Aortic smooth muscle cell (primary cell): ENCODE data around the gene TXLNA. TPM values are rescaled to one million over a fixed set of nuclear protein-coding genes. Genes with fewer than 3 reads are reported as not detected.

Experiments
- total RNA-seq: library from RNA; depleted of rRNA; stranded (reverse); fragments of >200 nt; gene quantifications from 2 replicates; pipeline ENCODE4 v1.2.3, GENCODE V29; 2014

Gene TXLNA
- 87.7 and 107 TPM in 2 replicates for total RNA-seq

DNA sequence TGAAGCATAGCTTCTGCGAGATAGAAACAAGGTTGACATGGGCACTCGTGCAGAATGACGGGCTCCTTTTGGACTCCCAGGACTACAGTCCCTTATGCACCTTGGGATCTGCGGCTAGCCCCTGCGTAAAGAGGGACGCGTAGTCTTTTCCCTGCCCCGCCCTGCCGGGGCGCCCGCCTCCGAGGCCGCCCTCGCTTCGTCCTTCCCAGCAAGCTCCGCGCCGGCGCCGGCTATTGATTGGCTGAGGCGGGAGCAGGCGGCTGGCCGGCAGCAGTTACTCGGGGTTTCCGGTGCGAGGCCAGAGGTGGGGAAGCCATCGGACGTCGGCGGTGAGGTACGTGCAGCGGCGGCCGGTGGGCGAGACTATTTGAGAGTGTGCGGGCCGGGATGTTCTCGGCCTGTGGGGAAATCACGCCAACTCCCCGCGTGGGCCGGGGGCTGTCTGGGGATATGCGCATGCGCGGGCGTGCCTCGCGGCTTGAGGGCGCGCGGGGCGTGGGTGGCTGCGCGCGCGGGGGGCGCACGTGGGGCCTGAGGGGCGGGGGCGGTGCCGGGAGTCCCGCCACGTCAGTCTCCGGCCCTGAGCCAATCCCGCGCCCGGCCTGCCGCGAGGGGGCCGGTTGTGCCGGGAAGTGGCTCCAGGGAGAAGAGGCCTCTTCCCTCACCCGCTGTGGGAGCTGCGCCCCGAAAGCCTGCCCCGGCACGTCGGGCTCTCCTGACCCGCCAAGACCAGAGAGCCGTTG, at the start of gene TXLNA:
TSS of gene TXLNA (plus strand) at position 233 of the 743 bp plus-strand sequence. CDS start 671 bp downstream, outside the sequence.

DNA sequence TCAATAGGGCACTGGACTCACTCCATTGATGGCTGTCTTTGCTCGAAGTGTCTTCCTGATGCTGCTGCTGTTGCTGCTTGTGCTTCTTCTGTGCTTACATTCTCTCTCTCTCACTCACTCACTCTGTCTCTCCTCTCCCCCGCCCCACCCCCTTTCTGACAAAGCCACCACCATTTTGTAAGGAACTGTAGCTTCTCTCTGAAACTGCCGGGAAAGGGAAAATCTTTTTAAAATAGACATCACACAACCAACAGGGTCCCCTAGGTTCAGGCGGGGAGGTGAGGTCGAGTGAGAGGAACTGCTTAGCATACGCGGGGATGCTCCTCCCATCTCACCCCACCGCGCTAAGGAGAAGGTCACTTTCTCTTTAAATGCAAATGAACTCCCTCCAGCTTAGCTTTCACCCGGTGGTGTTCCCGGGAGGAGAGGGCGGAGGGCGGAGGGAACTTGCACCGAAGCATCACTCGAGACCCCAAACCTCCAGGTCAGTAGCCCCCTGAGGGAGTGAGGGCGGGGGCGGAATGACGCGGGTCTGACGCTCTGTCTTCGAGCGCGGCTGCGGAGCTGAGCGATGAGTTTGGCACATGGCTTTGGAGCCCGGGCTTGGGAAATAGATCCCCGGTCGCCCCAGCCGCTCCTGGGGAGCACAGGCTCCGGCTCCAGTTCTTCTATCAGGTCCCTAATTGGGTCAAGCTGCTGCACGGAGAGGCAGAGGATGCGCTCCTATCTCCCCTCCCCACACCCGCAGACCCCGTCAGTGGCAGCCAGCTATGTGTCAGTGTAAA, 20.9 kb downstream of the TXLNA start, which contains the start of gene CCDC28B:
TSS of gene CCDC28B (plus strand) at position 370 of the 785 bp plus-strand sequence. CDS start 1,341 bp downstream, outside the sequence.

DNA sequence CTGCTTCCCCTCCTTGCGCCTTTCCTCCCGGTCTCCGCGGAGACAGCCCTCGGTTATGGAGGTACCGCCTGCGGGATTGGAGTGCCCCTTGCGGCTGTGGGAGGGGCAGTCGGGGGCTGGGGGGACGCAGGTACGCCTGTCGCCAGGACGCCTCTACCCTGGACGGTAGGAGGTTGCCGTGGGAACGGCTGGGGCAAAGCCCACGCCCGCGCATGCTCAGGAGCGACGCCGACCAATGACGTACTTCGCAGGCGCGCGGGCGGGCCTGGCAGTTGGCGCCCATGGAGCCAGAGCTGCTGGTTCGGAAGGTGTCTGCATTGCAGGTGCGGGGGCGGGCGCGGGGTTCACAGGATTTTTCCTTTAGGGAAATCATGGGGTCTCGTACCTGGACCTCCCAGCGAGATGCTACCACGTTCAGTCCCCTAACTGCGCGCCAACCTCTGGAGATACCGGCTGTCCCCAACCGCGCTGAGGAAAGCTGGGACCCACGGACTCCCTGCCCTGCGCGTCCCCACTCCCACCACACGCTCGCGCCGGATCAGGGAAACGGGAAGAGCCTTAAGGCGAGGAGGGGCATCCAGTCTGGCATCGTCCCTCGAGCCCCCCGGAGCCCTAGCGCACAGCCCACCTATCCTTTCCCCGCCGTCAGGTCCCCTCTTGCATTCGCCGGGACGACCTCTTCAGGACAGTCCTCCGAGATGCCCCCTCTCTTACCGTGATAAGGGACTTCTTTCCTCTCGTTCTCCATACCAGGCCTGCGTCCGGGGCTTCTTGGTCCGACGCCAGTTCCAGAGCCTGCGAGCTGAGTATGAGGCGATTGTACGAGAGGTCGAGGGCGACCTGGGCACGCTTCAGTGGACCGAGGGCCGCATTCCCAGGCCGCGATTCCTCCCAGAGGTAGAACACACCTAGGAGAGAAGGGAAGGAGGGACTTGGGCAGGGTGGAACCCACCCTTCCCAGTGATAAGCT, 26.2 kb downstream of the TXLNA start, which contains the start of gene IQCC:
TSS of gene IQCC (plus strand) at position 271 of the 970 bp plus-strand sequence. CDS start at position 282, 11 bp downstream.

DNA sequence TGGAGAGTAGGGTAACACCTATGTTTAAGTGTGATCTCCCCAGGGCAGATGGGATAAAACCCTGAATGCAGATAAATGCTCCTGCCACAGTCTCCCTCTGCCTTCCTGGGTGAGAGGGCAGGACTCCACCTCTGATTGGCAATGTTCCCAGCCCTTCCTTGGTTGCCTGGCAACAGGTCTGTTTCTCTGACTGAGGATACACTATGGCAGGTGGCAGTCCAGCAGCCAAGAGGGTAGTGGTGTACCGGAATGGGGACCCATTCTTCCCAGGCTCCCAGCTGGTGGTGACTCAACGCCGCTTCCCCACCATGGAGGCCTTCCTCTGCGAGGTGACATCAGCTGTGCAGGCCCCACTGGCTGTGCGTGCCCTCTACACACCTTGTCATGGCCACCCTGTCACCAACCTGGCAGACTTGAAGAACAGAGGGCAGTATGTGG, 29.4 kb downstream of the TXLNA start, which contains the start of gene DCDC2B:
TSS of gene DCDC2B (plus strand) at position 199 of the 438 bp plus-strand sequence. CDS start at position 204, 5 bp downstream.

DNA sequence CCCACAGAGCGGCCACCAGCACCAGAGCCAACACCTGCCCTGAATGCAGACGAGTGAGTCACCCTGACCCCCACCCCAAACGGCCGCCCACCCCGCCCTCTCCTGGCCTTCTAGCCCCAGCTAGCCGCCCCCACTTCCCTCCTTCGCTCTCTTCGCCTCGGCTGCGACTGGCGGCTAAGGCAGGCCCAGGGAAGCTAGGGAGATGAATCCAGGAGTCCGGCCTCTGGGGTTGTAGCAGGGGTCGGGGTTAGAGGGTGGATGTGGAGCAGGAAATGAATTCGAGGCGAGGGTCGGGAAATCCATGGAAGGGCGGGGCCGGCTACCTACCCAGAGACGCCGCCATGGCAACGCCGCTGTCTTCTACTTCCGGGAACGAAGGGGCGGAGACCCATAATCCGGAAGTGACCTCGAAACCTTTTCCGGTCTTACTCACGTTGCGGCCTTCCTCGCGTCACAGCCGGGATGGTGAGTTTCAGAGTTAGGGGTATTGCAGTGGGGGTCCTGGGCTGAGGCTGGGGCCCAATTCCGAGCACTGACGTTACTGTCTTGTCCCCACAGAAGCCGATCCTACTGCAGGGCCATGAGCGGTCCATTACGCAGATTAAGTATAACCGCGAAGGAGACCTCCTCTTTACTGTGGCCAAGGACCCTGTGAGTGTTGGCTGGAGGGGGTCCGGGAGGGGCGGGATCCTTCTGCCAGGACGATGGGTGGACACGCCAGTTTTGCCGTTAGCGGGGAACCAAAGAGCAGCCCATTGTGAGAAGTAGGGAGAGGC, 42.7 kb downstream of the TXLNA start, which contains the start of the genes EIF3I and TMEM234:
TSS of gene EIF3I (plus strand) at position 428 of the 776 bp plus-strand sequence. CDS start at position 463, 35 bp downstream.
TSS of gene TMEM234 (minus strand) at position 374 of the 776 bp plus-strand sequence. CDS start at position 343, 31 bp downstream.

DNA sequence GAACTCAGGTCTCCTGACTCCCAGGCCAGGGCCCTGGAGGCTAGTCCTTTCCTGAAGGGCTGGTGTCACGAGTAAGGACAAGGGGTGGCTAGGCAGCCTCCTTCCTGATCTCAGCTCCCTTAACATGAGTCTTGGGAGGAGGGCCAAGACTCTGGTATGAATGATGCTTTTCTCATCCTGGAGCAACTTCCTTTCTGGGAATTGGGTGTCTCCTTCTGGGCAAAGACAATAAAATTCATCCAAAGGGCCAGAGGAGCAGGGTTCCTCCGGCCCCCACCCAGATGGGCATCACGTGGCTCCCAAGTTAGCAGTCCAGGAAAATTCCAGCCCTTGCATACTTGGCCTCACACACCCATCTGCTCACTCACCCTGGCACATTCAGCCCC, 67.4 kb downstream of the TXLNA start, which contains the start of gene FAM167B:
TSS of gene FAM167B (plus strand) at position 335 of the 386 bp plus-strand sequence. CDS start 200 bp downstream, outside the sequence.

Other genes starting within 250 kb of the TXLNA start
- gene PTP4A2, start 241.3 kb upstream of the TXLNA start, total RNA-seq = 395 and 404 TPM in 2 replicates
- 42.5 and 56.6 TPM in 2 replicates for gene KHDRBS1, start 165.8 kb upstream of the TXLNA start, total RNA-seq
- gene TMEM39B, start 106.7 kb upstream of the TXLNA start, total RNA-seq = 6.1 and 6.8 TPM in 2 replicates
- 29.6 and 33.0 TPM in 2 replicates for gene KPNA6, start 71.6 kb upstream of the TXLNA start, total RNA-seq
- gene CCDC28B, start 20.9 kb downstream of the TXLNA start, total RNA-seq = 15.6 and 17.6 TPM in 2 replicates
- 2.1 and 2.5 TPM in 2 replicates for gene IQCC, start 26.0 kb downstream of the TXLNA start, total RNA-seq
- not detected in 2 replicates for gene DCDC2B, start 29.4 kb downstream of the TXLNA start, total RNA-seq
- gene TMEM234, start 42.7 kb downstream of the TXLNA start, total RNA-seq = 20.7 and 22.7 TPM in 2 replicates
- gene EIF3I, start 42.7 kb downstream of the TXLNA start, total RNA-seq = 285 and 327 TPM in 2 replicates
- gene FAM167B, start 67.5 kb downstream of the TXLNA start, total RNA-seq = 0.79 and 1.7 TPM in 2 replicates
- gene LCK, start 71.6 kb downstream of the TXLNA start, total RNA-seq = not detected in 2 replicates
- 113 and 116 TPM in 2 replicates for gene HDAC1, start 112.4 kb downstream of the TXLNA start, total RNA-seq
- gene MARCKSL1, start 156.6 kb downstream of the TXLNA start, total RNA-seq = 13.9 TPM in 2 replicates
- gene FAM229A, start 182.8 kb downstream of the TXLNA start, total RNA-seq = 0.66 and 0.99 TPM in 2 replicates
- 0.40 and 1.7 TPM in 2 replicates for gene TSSK3, start 182.9 kb downstream of the TXLNA start, total RNA-seq
- gene BSDC1, start 214.8 kb downstream of the TXLNA start, total RNA-seq = 56.5 and 60.6 TPM in 2 replicates